Spleen (tissue), 11 donors: ENCODE results near the gene GGTLC1. TPM values are rescaled to one million over a fixed set of nuclear protein-coding genes. Genes with fewer than 3 reads are reported as not detected.
A peak's percentile ranks its signal among the peaks of the same experiment; 100 is the strongest.

Source experiments
- DNase-seq: peaks from one replicate; pipeline ENCODE4 v3.0.0-alpha.2; 2020
- H3K27ac ChIP-seq, 8 donors: fragments of 200-600 bp; sonication (generic) in 7 of 8; 1 replicate in 4 of 8; 2 replicates in 4 of 8; pipeline versions ENCODE4 v1.5.0 to v1.8.0; 2016 to 2021; ENCODE audit warnings: inconsistent platforms in 4 of 8, mild to moderate bottlenecking in 4 of 8, moderate library complexity in 1 of 8
- H3K27me3 ChIP-seq, 7 donors: fragments of 200-600 bp; sonication (generic) in 6 of 7; replicated peaks in 1 of 7; 1 replicate in 4 of 7; 2 replicates in 3 of 7; pipeline versions ENCODE4 v1.5.0 to v1.8.0; 2016 to 2021; ENCODE audit warnings: inconsistent platforms in 3 of 7, mild to moderate bottlenecking in 1 of 7
- H3K36me3 ChIP-seq, 6 donors: fragments of 200-600 bp; sonication (generic) in 5 of 6; 1 replicate in 4 of 6; 2 replicates in 2 of 6; pipeline versions ENCODE4 v1.5.0 to v1.8.0; 2016 to 2021; ENCODE audit warnings: inconsistent platforms in 2 of 6
- H3K4me1 ChIP-seq, 6 donors: fragments of 200-600 bp; sonication (generic) in 5 of 6; 1 replicate in 3 of 6; 2 replicates in 3 of 6; pipeline versions ENCODE4 v1.5.0 to v1.8.0; 2016 to 2021; ENCODE audit warnings: inconsistent platforms in 3 of 6
- H3K4me3 ChIP-seq, 8 donors: fragments of 200-600 bp; sonication (generic) in 7 of 8; 1 replicate in 4 of 8; 2 replicates in 4 of 8; pipeline versions ENCODE4 v1.5.0 to v1.8.0; 2016 to 2021; ENCODE audit warnings: inconsistent platforms in 4 of 8, mild to moderate bottlenecking in 4 of 8, moderate library complexity in 2 of 8
- H3K9me3 ChIP-seq, 8 donors: fragments of 200-600 bp; sonication (generic) in 7 of 8; 1 replicate in 4 of 8; 2 replicates in 4 of 8; pipeline versions ENCODE4 v1.5.0 to v1.8.0; 2016 to 2021; ENCODE audit warnings: inconsistent platforms in 4 of 8
- CTCF ChIP-seq, 11 experiments: fragments of 200-600 bp in 7 of 11; fragments of 450-650 bp in 4 of 11; sonication (generic) in 4 of 11; IDR thresholded peaks in 8 of 11; conservative IDR thresholded peaks in 3 of 11; 1 replicate in 7 of 11; 2 replicates in 4 of 11; pipeline versions ENCODE4 v1.4.0 to v1.8.0; 2016 to 2021; ENCODE audit warnings: antibody characterized with exemption in 11 of 11, inconsistent platforms in 4 of 11, mild to moderate bottlenecking in 1 of 11
- POLR2A ChIP-seq, 3 donors: fragments of 450-650 bp; IDR thresholded peaks; one replicate each; pipeline ENCODE4 v1.5.1; 2017; ENCODE audit warnings: antibody characterized with exemption in 3 of 3, mild to moderate bottlenecking in 1 of 3
- POLR2AphosphoS5 ChIP-seq, 3 donors: sonication (generic); formaldehyde crosslinking; IDR thresholded peaks; one replicate each; pipeline ENCODE4 v1.5.1; 2017; ENCODE audit warnings: antibody characterized with exemption in 3 of 3
- WGBS, 5 donors: extraction: QIAGEN DNeasy Blood & Tissue Kit in 3 of 5; methylation state at CpG; one replicate each; pipeline versions ENCODE4 v1.1.5 to v1.1.7; 2013 to 2018; 5-methylcytosine and 5-hydroxymethylcytosine counted together
- intact Hi-C: fragments of 100-400 bp; cut with DNase I; formaldehyde crosslinking; loops from one replicate; pipeline ENCODE4 v1.15.0; 2023; ENCODE audit warnings: low total_unique reads
- polyA plus RNA-seq, 3 donors: library from polyadenylated mRNA; stranded (reverse); fragments of 200-250 nt; gene quantifications; one replicate each; pipeline ENCODE4 v1.2.1, GENCODE V29; 2013
- total RNA-seq, 7 donors: library from RNA; depleted of rRNA in 3 of 7; stranded (reverse); fragments of >200 nt in 3 of 7; fragmentation: NEBNext Ultra II Directional in 4 of 7; extraction: Animal tissue kit (Norgen Biotek cat#: 25700) in 4 of 7; gene quantifications; one replicate each; pipeline versions ENCODE4 v1.1.0 to v1.2.1, GENCODE V29; 2016 to 2021
- donor health status: healthy with polysubstance abuse.
- donor health status: DM: no; HTN: no; CAD: no; lungs with moderate emphysema.
- donor health status: DM: no; HTN: no; CAD: no.
- donor health status: Bipolar disorder and iron deficiency.
- donor health status: healthy.
- donor health status: DM: no; HTN: no; CAD: no.
- donor health status: DM: yes; HTN: yes; CAD: no.

The GGTLC1 gene
- total and polyA plus RNA-seq, 10 donors = not detected

- H3K4me1 ChIP-seq = peaks cover 0 to 3% (median 0%) of the 10 kb centered on the region in 6 donors
- H3K36me3 ChIP-seq = no peaks in the 10 kb centered on the region
- peaks cover 0 to 7% (median 0%) of the 10 kb centered on the region in 7 donors for H3K27me3 ChIP-seq
- intact Hi-C loops = no loop called here
- no peak overlapping the region for H3K27ac ChIP-seq
- no peak for TF ChIP-seq POLR2AphosphoS5 (IDR thresholded peaks at IDR 0.05)
- no peak for TF ChIP-seq POLR2A (IDR thresholded peaks at IDR 0.05)
- no peak for TF ChIP-seq CTCF (IDR thresholded peaks at IDR 0.05 in 8 of 11, conservative IDR thresholded peaks at IDR 0.05 in 3 of 11)
- WGBS, 5 donors = 59 to 76% (median 63%) methylated on average over 9 of the region's 9 CpGs
- no peak for DNase-seq
- no peaks in the 10 kb centered on the region for H3K9me3 ChIP-seq
- no peak overlapping the region for H3K4me3 ChIP-seq
Measured at GRCh38 chr20:23974966-23975365, 13.6 kb downstream of the GGTLC1 start.

GRCh38 chr20:23971310-23971709 is 17.3 kb downstream of the GGTLC1 start:
- no peak for TF ChIP-seq POLR2A (IDR thresholded peaks at IDR 0.05)
- Histone ChIP-seq H3K27me3 (peaks cover 0 to 7% (median 0%) of the 10 kb centered on the region in 7 donors), H3K4me3 (no peak overlapping the region), H3K27ac (no peak overlapping the region), H3K36me3 (no peaks in the 10 kb centered on the region), H3K4me1 (no peaks in the 10 kb centered on the region), H3K9me3 (peaks cover 0 to 6% (median 0%) of the 10 kb centered on the region in 8 donors)
- no peak for DNase-seq
- intact Hi-C loops = no loop called here

GRCh38 chr20:23970049-23970448 is 18.5 kb downstream of the GGTLC1 start:
- Histone ChIP-seq H3K4me3 (no peak overlapping the region), H3K9me3 (peaks cover 0 to 11% (median 0%) of the 10 kb centered on the region in 8 donors), H3K27ac (no peak overlapping the region), H3K27me3 (peaks cover 0 to 7% (median 0%) of the 10 kb centered on the region in 7 donors), H3K36me3 (no peaks in the 10 kb centered on the region), H3K4me1 (no peaks in the 10 kb centered on the region)
- TF ChIP-seq POLR2A (IDR thresholded peaks at IDR 0.05) = no peak
- TF ChIP-seq POLR2AphosphoS5 (IDR thresholded peaks at IDR 0.05) = no peak
- TF ChIP-seq CTCF (IDR thresholded peaks at IDR 0.05 in 8 of 11, conservative IDR thresholded peaks at IDR 0.05 in 3 of 11) = no peak
- DNase-seq = peak; percentile 40
- WGBS, 5 donors = 64 to 100% (median 80%) methylated on average over 1 of the region's 1 CpG
- intact Hi-C loops = no loop called here

GRCh38 chr20:23967616-23967979 is 21.0 kb downstream of the GGTLC1 start:
- no peaks in the 10 kb centered on the region for H3K36me3 ChIP-seq
- no peak for DNase-seq
- no peak overlapping the region for H3K27ac ChIP-seq
- TF ChIP-seq CTCF (IDR thresholded peaks at IDR 0.05 in 8 of 11, conservative IDR thresholded peaks at IDR 0.05 in 3 of 11) (no peak), POLR2AphosphoS5 (IDR thresholded peaks at IDR 0.05) (no peak), POLR2A (IDR thresholded peaks at IDR 0.05) (no peak)
- peaks cover 0 to under 1% (median 0%) of the 10 kb centered on the region in 7 donors for H3K27me3 ChIP-seq
- no peaks in the 10 kb centered on the region for H3K4me1 ChIP-seq
- intact Hi-C loops = no loop called here
- peaks cover 0 to 27% (median 5%) of the 10 kb centered on the region in 8 donors for H3K9me3 ChIP-seq
- WGBS, 5 donors = 72 to 76% (median 75%) methylated on average over 7 of the region's 7 CpGs
- H3K4me3 ChIP-seq = no peak overlapping the region
